Measurements from ENCODE around the gene PGBD1. TPM values are rescaled to one million over a fixed set of nuclear protein-coding genes. Genes with fewer than 3 reads are reported as not detected.
A peak's percentile ranks its signal among the peaks of the same experiment; 100 is the strongest.

PGBD1 gene
- total and polyA plus RNA-seq, 2 of the 13 experiments (the other 11 are each of a cell fraction or from before 2014, with no cell fraction given) = 3.6 to 6.9 TPM

GRCh38 chr6:28351493-28351925, 70.1 kb downstream of the PGBD1 start:
- FAIRE-seq (no peak), DNase-seq (ENCODE audit: low spot score) (no peak), ATAC-seq (no peak)
- Histone ChIP-seq H3K27me3 (ENCODE audit: control insufficient read depth in 1 of 2, insufficient read depth in 2 of 2, low read length in 2 of 2) (no peaks in the 10 kb centered on the region; a peak in 1 of 5 replicates), H3K4me1 (ENCODE audit: insufficient read depth, low read length) (peaks cover 33% of the 10 kb centered on the region), H3K79me2 (ENCODE audit: insufficient read depth, low read length) (peaks cover 26% of the 10 kb centered on the region), H3K36me3 (replicated peaks in 1 of 2; ENCODE audit: control insufficient read depth in 1 of 2, insufficient read depth in 2 of 2, low read length in 2 of 2) (no peaks in the 10 kb centered on the region), H4K20me1 (ENCODE audit: insufficient read depth, low read length) (no peaks in the 10 kb centered on the region), H3K9me3 (ENCODE audit: low read length) (no peaks in the 10 kb centered on the region), H3K4me2 (ENCODE audit: low read depth, low read length) (peak overlapping the region; percentile 92), H3K4me3 (replicated peaks in 1 of 3; ENCODE audit: insufficient read depth in 1 of 3, low read depth in 2 of 3, low read length in 3 of 3) (no peak overlapping the region), H3K9ac (ENCODE audit: insufficient read depth, low read depth, low read length) (no peak overlapping the region), H2AFZ (ENCODE audit: low read length) (no peak overlapping the region), H3K27ac (ENCODE audit: extremely low read length, insufficient read depth, low read length) (peak overlapping the region; percentile 77)
- in situ Hi-C loops (cut with HindIII; ENCODE audit: extremely low pct_ligation_motif_present, low pct_unique_long_range_greater_than_20kb) = no loop called here
- intact Hi-C loops (cut with micrococcal nuclease; ENCODE audit: unreplicated experiment) = no loop called here
- TF ChIP-seq PHB2 (IDR thresholded peaks at IDR 0.05; ENCODE audit: partially characterized antibody) = peak; percentile 83
- TF ChIP-seq ZNF597 (CRISPR knock-in tag; IDR thresholded peaks at IDR 0.05) = no peak
- no peak for TF ChIP-seq ZNF160 (CRISPR knock-in tag; IDR thresholded peaks at IDR 0.05)
- peak; percentile 11; the same call in 1 of the 2 replicates for TF ChIP-seq FOXP1 (IDR thresholded peaks at IDR 0.05)
- TF ChIP-seq FOXP1 (CRISPR knock-in tag; IDR thresholded peaks at IDR 0.05) = no peak
- no peak for TF ChIP-seq ZNF800 (CRISPR knock-in tag; IDR thresholded peaks at IDR 0.05)
- TF ChIP-seq FOXA1 (IDR thresholded peaks at IDR 0.05) = peak; percentile 51; the same call in 1 of the 2 replicates
- TF ChIP-seq FOXA1 (CRISPR knock-in tag; IDR thresholded peaks at IDR 0.05) = no peak
- TF ChIP-seq HNRNPK (IDR thresholded peaks at IDR 0.05; ENCODE audit: low read depth, low read length, poor library complexity, severe bottlenecking) = peak; percentile 97
- peak; percentile 95 for TF ChIP-seq ZNF512 (CRISPR knock-in tag; IDR thresholded peaks at IDR 0.05)
- 0 out of 2 replicates have a peak, but pooled peaks have one; percentile 45 for TF ChIP-seq PCBP1 (IDR thresholded peaks at IDR 0.05; ENCODE audit: borderline replicate concordance, low read depth, low read length)
- no peak for TF ChIP-seq FOSL1 (CRISPR knock-in tag; IDR thresholded peaks at IDR 0.05; ENCODE audit: borderline replicate concordance)
- 0 out of 2 replicates have a peak, but pooled peaks have one; percentile 58 for TF ChIP-seq ATM (IDR thresholded peaks at IDR 0.05; ENCODE audit: borderline replicate concordance)
- CTCF ChIA-PET (ENCODE audit: low intra/inter-chr PET ratio, low total read pairs) = no interaction called here
- 95% methylated on average over 2 of the region's 2 CpGs for WGBS (ENCODE audit: low lambda C conversion rate)
- no TSS peak for BruUV-seq (replicated peaks)
- POLR2A ChIA-PET = interaction anchor here (2.1 to 2.3 kb wide), 4 partner anchors 16 to 99 kb away, joined by 18 to 28 read pairs (median 23); partner anchors contain the start of genes ZKSCAN4, ZSCAN26 and ZSCAN31

Data from HepG2 (cell line).